GM23248 (cell line): Measurements from ENCODE around the gene PSMC3. TPM values are rescaled to one million over a fixed set of nuclear protein-coding genes. Genes with fewer than 3 reads are reported as not detected.

ENCODE experiments used
- DNase-seq: peaks from one replicate; pipeline ENCODE4 v3.0.0-alpha.2; 2015
- H2AFZ ChIP-seq: fragments of 200-600 bp; sonication (generic); 2 replicates; pipeline ENCODE4 v1.6.1; 2016; ENCODE audit warnings: antibody characterized with exemption
- H3F3A ChIP-seq: fragments of 200-600 bp; sonication (generic); 2 replicates; pipeline ENCODE4 v1.6.1; 2016; ENCODE audit warnings: mild to moderate bottlenecking, antibody characterized with exemption, mixed run types; ENCODE audit not compliant: insufficient read depth
- H3K27ac ChIP-seq: fragments of 200-600 bp; sonication (generic); 2 replicates; pipeline ENCODE4 v1.5.1; 2016; ENCODE audit warnings: mild to moderate bottlenecking
- H3K27me3 ChIP-seq: fragments of 200-600 bp; sonication (generic); replicated peaks from 2 replicates; pipeline ENCODE4 v1.6.1; 2016; ENCODE audit warnings: mild to moderate bottlenecking; ENCODE audit not compliant: insufficient read depth
- H3K36me3 ChIP-seq: fragments of 200-600 bp; sonication (generic); 2 replicates; pipeline ENCODE4 v1.6.1; 2016; ENCODE audit warnings: low read depth, mild to moderate bottlenecking
- H3K4me1 ChIP-seq: fragments of 200-600 bp; sonication (generic); 2 replicates; pipeline ENCODE4 v1.6.1; 2016; ENCODE audit warnings: mild to moderate bottlenecking; ENCODE audit not compliant: insufficient read depth
- H3K4me2 ChIP-seq: fragments of 200-600 bp; sonication (generic); one replicate; pipeline ENCODE4 v1.6.1; 2016; ENCODE audit warnings: mild to moderate bottlenecking; ENCODE audit not compliant: unreplicated experiment
- H3K4me3 ChIP-seq: fragments of 200-600 bp; sonication (generic); 2 replicates; pipeline ENCODE4 v1.5.1; 2016; ENCODE audit warnings: mild to moderate bottlenecking
- H3K79me2 ChIP-seq: fragments of 200-600 bp; sonication (generic); 2 replicates; pipeline ENCODE4 v1.6.1; 2016; ENCODE audit warnings: mild to moderate bottlenecking; ENCODE audit not compliant: insufficient read depth
- H3K9ac ChIP-seq: fragments of 200-600 bp; sonication (generic); 2 replicates; pipeline ENCODE4 v1.6.1; 2016; ENCODE audit warnings: mild to moderate bottlenecking
- H3K9me2 ChIP-seq: fragments of 200-600 bp; sonication (generic); 2 replicates; pipeline ENCODE4 v1.6.1; 2016; ENCODE audit warnings: mixed run types, mild to moderate bottlenecking, moderate library complexity; ENCODE audit not compliant: insufficient read depth
- H3K9me3 ChIP-seq: fragments of 200-600 bp; sonication (generic); one replicate; pipeline ENCODE4 v1.6.1; 2017; ENCODE audit warnings: low read depth
- H4K20me1 ChIP-seq: fragments of 200-600 bp; sonication (generic); 2 replicates; pipeline ENCODE4 v1.6.0; 2016; ENCODE audit not compliant: insufficient read depth
- EZH2 ChIP-seq: fragments of 200-600 bp; sonication (generic); IDR thresholded peaks from 2 replicates; pipeline ENCODE4 v1.6.1; 2018; ENCODE audit warnings: antibody characterized with exemption, mild to moderate bottlenecking; ENCODE audit not compliant: insufficient read depth, poor library complexity, severe bottlenecking
- EZH2phosphoT487 ChIP-seq: fragments of 200-600 bp; sonication (generic); IDR thresholded peaks from 2 replicates; pipeline ENCODE4 v1.6.1; 2018; ENCODE audit warnings: antibody characterized with exemption, moderate library complexity, mild to moderate bottlenecking, low read depth; ENCODE audit not compliant: insufficient read depth
- WGBS, 2 experiments: methylation state at CpG; one replicate each; pipeline ENCODE4 v1.1.6; 2015 to 2017; ENCODE audit warnings: low lambda C conversion rate in 2 of 2, low coverage in 1 of 2; ENCODE audit errors: missing lambda C conversion rate in 2 of 2; 5-methylcytosine and 5-hydroxymethylcytosine counted together
- in situ Hi-C: fragments of 300-500 bp; cut with MboI; formaldehyde crosslinking; loops from 2 replicates; pipeline ENCODE4 v1.15.0; 2020
- polyA plus RNA-seq: library from polyadenylated mRNA; unstranded; fragments of >200 nt; fragmentation: Nextera tagmentation; extraction: Ambion mirVana; gene quantifications from 2 replicates; pipeline ENCODE4 v1.2.1, GENCODE V29; 2016
- total RNA-seq: library from RNA; depleted of rRNA; stranded (reverse); fragments of >200 nt; shearing (Covaris generic); gene quantifications from 2 replicates; pipeline ENCODE4 v1.2.3, GENCODE V29; 2014

Gene PSMC3
- total and polyA plus RNA-seq, 2 experiments from 2014 or later = 151 to 212 TPM

DNA sequence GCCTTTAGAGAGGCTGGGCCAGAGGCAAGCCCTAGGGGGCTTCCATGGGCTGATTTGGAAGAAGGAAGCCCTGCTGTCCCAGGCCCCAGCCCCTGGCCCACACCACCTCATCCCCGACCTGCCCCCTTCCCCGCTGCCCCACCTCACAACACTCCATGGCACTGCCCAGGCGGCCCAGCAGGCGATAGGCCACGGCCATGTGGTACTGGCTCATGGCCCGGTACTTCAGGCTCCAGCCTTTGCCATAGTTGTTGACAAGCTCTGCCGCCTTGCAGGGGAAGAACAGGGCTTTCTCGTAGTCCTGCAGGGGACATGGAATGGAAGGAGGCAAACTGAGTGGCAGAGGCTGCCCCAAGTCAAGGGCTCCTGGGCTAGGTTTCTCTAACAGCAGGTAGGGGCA, 16.3 kb upstream of the PSMC3 start:
- 81 to 88% methylated on average over 8 of the region's 8 CpGs for WGBS, 2 experiments
- in situ Hi-C loops = loop anchor here (10.0 kb wide), 1 partner anchor 68 kb away; the partner anchor contains the start of gene SPI1

DNA sequence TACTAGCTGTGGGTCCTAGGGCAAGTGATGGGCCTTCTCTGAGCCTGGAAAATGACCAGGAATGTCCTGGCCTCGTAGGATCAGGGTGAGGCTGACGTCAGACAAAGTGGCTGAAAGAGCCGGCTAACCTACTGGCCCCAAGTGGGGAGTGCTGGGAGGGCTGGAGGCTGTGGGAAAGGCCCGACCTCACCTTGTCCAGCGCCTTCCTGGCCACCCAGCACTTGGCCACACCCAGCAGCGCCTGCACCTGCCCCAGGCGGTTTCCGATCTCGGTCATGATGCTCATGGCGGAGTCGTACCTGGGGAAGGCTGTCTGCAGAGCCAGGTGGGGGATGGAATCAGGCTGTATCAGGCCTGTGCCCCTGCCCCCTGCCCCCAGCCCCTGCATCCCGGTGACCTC, 15.2 kb upstream of the PSMC3 start:
- Histone ChIP-seq H3K27ac (no peak overlapping the region), H3K9ac (no peak overlapping the region), H3F3A (no peaks in the 10 kb centered on the region), H3K36me3 (no peaks in the 10 kb centered on the region), H3K27me3 (no peaks in the 10 kb centered on the region), H3K4me1 (no peaks in the 10 kb centered on the region), H3K9me2 (no peaks in the 10 kb centered on the region), H3K9me3 (no peaks in the 10 kb centered on the region), H3K79me2 (no peaks in the 10 kb centered on the region), H3K4me2 (no peak overlapping the region), H2AFZ (no peak overlapping the region), H3K4me3 (no peak overlapping the region), H4K20me1 (no peaks in the 10 kb centered on the region)
- TF ChIP-seq EZH2 (no peak), EZH2phosphoT487 (no peak)
- 80 to 81% methylated on average over 11 to 12 of the region's 12 CpGs for WGBS, 2 experiments
- DNase-seq = no peak
- in situ Hi-C loops = loop anchor here (10.0 kb wide), 1 partner anchor 67 kb away; the partner anchor contains the start of gene SPI1

More for the DNA sequence above, 16.3 kb upstream of the PSMC3 start:
- no peak for TF ChIP-seq EZH2
- TF ChIP-seq EZH2phosphoT487 = no peak
- H3K9me2 ChIP-seq = no peaks in the 10 kb centered on the region
- H3K27me3 ChIP-seq = no peaks in the 10 kb centered on the region
- H3K9me3 ChIP-seq = no peaks in the 10 kb centered on the region
- H3K4me1 ChIP-seq = no peaks in the 10 kb centered on the region
- no peaks in the 10 kb centered on the region for H3K36me3 ChIP-seq
- H4K20me1 ChIP-seq = no peaks in the 10 kb centered on the region
- no peak overlapping the region for H2AFZ ChIP-seq
- no peak overlapping the region for H3K9ac ChIP-seq
- no peak overlapping the region for H3K4me2 ChIP-seq
- H3F3A ChIP-seq = no peaks in the 10 kb centered on the region
- no peak for DNase-seq
- no peaks in the 10 kb centered on the region for H3K79me2 ChIP-seq
- H3K27ac ChIP-seq = no peak overlapping the region
- H3K4me3 ChIP-seq = no peak overlapping the region

DNA sequence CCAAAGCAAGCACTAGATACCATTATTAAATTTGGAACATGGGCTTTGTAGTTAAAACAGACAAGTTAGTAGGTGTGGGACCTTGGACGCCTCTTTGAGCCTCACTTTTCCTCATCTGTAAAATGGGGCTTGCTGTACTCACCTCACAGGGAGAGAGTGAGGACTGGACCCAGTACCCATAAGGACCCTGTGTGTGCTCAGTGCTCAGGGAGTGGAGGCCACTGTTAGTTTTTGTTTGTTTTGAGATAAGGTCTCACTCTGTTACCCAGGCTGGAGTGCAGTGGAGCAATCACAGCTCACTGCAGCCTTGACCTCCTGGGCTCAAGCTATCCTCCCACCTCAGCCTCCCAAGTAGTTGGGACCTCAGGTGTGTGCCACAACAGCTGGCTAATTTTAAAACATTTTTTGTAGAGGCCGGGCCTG, 13.8 kb upstream of the PSMC3 start:
- Histone ChIP-seq H3K4me3 (no peak overlapping the region), H3K9me2 (no peaks in the 10 kb centered on the region), H3K79me2 (no peaks in the 10 kb centered on the region), H3K9me3 (no peaks in the 10 kb centered on the region), H4K20me1 (no peaks in the 10 kb centered on the region), H3F3A (peaks cover 5% of the 10 kb centered on the region; the same call in 1 of the 2 replicates), H3K4me1 (no peaks in the 10 kb centered on the region), H2AFZ (no peak overlapping the region), H3K27me3 (no peaks in the 10 kb centered on the region), H3K36me3 (no peaks in the 10 kb centered on the region), H3K27ac (no peak overlapping the region), H3K9ac (no peak overlapping the region), H3K4me2 (no peak overlapping the region)
- in situ Hi-C loops = loop anchor here (10.0 kb wide), 1 partner anchor 65 kb away; the partner anchor contains the start of gene SPI1
- 37 to 44% methylated on average over 2 of the region's 2 CpGs for WGBS, 2 experiments
- no peak for TF ChIP-seq EZH2
- no peak for TF ChIP-seq EZH2phosphoT487
- no peak for DNase-seq

DNA sequence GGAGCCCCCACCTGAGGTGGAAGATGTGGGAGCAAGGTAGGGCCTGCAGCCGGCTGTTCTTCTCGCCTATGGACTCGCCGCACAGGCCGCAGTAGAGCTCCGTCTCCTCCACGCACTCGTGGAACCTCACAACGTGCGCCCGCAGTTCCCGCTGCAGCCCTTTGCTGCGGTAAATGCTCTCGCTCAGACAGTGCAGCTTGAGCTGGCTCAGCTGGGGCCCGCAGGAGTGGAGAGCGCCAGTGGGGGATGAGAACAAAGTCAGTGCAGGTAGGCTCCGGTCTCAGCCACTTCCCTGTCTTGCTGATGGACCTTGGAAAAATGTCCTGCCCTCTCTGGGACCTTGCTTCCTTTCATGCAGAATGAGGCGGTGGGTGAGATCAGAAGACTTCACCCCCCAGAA, 12.5 kb upstream of the PSMC3 start:
- no peak for TF ChIP-seq EZH2phosphoT487
- TF ChIP-seq EZH2 = no peak
- WGBS, 2 experiments = 94 to 98% methylated on average over 14 to 18 of the region's 18 CpGs
- Histone ChIP-seq H3K36me3 (no peaks in the 10 kb centered on the region), H3K9ac (no peak overlapping the region), H3F3A (peaks cover 13% of the 10 kb centered on the region), H3K4me3 (no peak overlapping the region), H3K4me1 (peaks cover 10% of the 10 kb centered on the region), H3K9me3 (no peaks in the 10 kb centered on the region), H3K9me2 (no peaks in the 10 kb centered on the region), H3K27ac (no peak overlapping the region), H3K27me3 (no peaks in the 10 kb centered on the region), H3K79me2 (no peaks in the 10 kb centered on the region), H4K20me1 (no peaks in the 10 kb centered on the region), H2AFZ (no peak overlapping the region), H3K4me2 (no peak overlapping the region)
- in situ Hi-C loops = no loop called here
- DNase-seq = no peak
